ENCODE data around the gene SLC6A1.
"Not testable (repeated sequence)": the region's sequence is repeated elsewhere in the genome, so short reads cannot be mapped to it uniquely, and the experiment has no call there.

SLC6A1 gene

GRCh38 chr3:11071096-11071755 lies 78.7 kb downstream of the SLC6A1 start:
- no peak for DNase-seq

DNA sequence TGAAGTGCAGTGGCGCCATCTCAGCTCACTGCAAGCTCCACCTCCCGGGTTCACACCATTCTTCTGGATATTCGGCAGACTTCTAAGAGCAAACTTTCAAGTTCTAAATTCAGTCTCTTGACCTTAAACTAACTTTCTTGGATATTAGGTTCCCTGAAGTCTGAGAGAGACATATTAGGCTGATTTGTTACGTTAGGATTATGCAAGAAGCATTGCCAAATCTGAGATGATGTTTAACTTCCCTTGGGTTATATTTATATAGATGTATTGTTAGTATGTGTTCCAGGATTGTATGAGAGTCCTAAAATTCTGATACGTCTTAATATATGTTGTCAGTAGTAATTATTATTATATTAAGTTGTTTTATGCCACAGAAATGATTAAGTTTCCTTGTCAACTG lies 80.1 kb downstream of the SLC6A1 start:
- DNase-seq: no peak

- no peak for DNase-seq
Observed at GRCh38 chr3:11074011-11074410, 81.5 kb downstream of the SLC6A1 start.

GRCh38 chr3:11074451-11074850 lies 81.9 kb downstream of the SLC6A1 start:
- DNase-seq: no peak

DNA sequence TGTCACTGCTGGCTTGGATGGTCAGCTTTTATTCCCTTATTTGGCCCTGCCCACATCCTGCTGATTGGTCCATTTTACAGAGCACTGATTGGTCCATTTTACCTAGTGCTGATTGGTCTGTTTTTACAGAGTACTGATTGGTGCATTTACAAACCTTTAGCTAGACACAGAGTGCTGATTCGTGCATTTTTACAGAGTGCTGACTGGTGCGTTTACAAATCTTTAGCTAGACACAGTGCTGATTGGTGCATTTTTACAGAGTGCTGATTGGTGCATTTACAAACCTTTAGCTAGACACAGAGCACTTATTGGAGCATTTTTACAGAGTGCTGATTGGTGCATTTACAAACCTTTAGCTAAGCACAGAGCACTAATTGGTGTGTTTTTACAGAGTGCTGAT lies 82.6 kb downstream of the SLC6A1 start:
- DNase-seq: not testable (repeated sequence)

- no peak for DNase-seq
Observed at GRCh38 chr3:11076711-11077110, 84.2 kb downstream of the SLC6A1 start.

DNA sequence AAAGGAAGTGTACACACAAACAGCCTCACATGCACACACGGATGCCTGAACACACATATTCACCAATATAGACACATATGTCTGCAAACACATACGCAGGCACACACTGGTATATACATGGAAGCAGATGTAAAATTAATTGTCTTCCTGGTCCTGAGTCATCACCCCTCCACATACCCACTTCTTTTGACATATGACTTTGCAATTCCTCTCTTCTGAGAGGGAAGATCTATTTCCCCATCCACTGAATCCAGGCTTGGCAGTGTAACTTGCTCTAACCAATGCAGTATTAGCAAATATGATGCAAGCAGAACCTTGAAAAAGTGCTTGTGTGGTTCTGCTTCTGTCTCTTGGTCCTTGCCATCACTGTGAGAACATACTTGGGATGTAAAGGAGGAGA lies 84.9 kb downstream of the SLC6A1 start:
- no peak for DNase-seq

GRCh38 chr3:11078826-11079515 lies 86.4 kb downstream of the SLC6A1 start:
- no peak for DNase-seq

GRCh38 chr3:11080492-11080891 lies 87.9 kb downstream of the SLC6A1 start:
- no peak for DNase-seq

GRCh38 chr3:11084098-11084497 lies 91.5 kb downstream of the SLC6A1 start:
- no peak for DNase-seq

- DNase-seq: no peak
Observed at GRCh38 chr3:11084677-11085076, 92.1 kb downstream of the SLC6A1 start.

DNA sequence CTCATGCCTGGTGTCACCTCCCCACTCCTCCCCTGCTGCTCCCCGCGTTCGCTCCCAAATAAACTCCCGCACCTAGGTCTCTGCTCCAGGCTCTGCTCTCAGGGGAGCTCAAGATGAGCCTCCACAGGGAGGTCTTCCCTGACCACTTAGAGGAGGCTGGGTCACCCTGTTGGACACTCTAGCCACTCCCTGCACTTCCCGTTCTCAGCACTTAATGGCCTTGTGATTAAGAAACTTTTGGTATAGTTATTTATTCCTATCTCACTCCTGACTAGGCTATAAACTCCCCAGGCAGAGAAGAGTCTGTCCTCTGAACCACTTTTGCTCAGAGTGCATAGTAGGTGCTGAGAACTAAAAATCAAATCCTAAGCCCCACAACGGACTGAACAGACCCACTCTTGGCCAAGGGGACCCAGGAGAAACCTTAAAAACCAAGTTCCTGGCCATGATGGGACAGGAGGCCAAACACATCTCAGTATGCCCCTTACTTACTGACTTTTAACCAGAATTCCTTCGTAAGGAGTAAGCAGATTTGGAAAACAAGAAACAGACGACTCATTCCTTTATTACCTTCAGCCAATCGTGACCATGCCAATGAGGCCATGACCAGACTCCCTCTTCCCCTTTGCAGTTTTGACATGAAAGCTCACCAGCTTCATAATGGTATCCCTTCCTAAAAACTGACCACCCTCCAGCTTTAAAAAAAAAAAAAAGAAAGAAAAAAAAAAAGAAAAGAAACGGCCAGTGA lies 92.7 kb downstream of the SLC6A1 start:
- no peak for DNase-seq

DNA sequence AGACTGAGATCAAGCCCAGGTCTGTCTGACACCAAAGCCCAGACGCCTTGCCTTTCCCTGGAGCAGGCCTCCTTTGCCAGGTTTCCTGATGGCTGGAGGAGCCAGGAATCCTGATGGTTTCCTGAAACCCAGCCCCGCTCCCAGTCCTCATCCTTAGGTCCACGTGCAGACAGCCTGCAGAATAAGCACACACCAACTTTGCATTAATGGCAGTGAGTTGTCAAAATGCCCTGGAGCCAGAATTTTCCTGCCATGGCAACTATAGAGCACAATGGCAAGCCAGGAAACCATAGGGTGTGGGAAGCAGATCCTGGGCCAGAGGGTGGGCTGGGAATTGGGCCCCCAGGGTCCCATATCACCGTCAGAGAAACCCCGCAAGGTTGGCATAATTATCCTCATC lies 94.3 kb downstream of the SLC6A1 start:
- DNase-seq: no peak

DNA sequence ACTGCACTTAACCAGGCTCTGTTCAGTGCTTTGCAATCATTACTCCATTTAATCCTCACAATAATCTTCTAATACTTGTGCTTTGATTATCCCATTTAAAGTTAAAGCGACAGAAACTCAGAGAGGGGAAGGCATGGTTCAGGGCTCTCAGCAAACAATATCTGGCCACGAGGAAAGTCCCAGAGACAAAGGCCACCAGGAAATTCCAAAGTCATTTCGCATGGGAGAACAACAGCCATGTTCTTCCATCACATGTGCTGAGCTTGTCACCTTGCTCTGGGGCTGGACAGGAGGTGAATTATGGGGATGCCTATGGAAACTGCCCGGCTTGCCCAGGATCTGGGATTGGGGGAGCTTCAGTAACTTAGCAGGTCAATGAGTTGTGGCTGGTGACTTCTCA lies 95.5 kb downstream of the SLC6A1 start:
- no peak for DNase-seq

DNA sequence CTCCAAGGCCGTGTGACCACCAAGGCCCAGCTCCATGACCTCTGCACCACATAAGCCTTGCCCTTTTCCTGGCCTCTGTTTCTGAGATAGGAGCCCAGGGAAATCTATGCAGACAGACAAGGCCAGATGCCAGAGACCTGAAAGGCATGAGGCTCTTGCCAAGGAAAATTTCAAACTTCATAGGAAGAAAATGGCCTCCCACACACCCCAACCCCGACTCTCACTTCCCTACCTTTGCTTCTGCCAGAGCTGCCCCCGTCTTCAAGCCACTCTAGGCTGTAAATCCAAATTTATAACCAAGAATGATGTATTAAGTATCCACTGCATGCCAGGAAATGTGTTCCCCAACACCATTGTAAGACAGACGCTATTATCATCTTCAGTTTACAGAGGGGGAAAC lies 96.3 kb downstream of the SLC6A1 start:
- DNase-seq: no peak
